Measurements from ENCODE around the gene ESRRB.

The ESRRB gene

GRCh38 chr14:76354310-76354709, 21.6 kb upstream of the ESRRB start:
- no peak for DNase-seq

GRCh38 chr14:76355771-76356170, 20.2 kb upstream of the ESRRB start:
- no peak for DNase-seq

- no peak for DNase-seq
Measured at GRCh38 chr14:76371066-76371465, 4.9 kb upstream of the ESRRB start.

GRCh38 chr14:76373456-76373855, 2.5 kb upstream of the ESRRB start:
- DNase-seq: no peak

GRCh38 chr14:76375484-76375883, 453 bp upstream of the ESRRB start:
- no peak for DNase-seq

GRCh38 chr14:76376409-76376877, 506 bp downstream of the ESRRB start:
- DNase-seq: no peak

GRCh38 chr14:76376878-76377734, 1.2 kb downstream of the ESRRB start:
- DNase-seq: no peak

- no peak for DNase-seq
Measured at GRCh38 chr14:76377735-76378074, 1.8 kb downstream of the ESRRB start.

GRCh38 chr14:76380991-76381390, 5.1 kb downstream of the ESRRB start:
- DNase-seq: no peak

GRCh38 chr14:76381817-76382494, 6.0 kb downstream of the ESRRB start:
- DNase-seq: no peak

- no peak for DNase-seq
Measured at GRCh38 chr14:76382495-76382832, 6.5 kb downstream of the ESRRB start.

- no peak for DNase-seq
Measured at GRCh38 chr14:76385435-76385834, 9.5 kb downstream of the ESRRB start.

GRCh38 chr14:76386944-76387782, 11.2 kb downstream of the ESRRB start:
- DNase-seq: no peak

- DNase-seq: no peak
Measured at GRCh38 chr14:76389841-76390240, 13.9 kb downstream of the ESRRB start.

- DNase-seq: no peak
Measured at GRCh38 chr14:76390621-76391020, 14.7 kb downstream of the ESRRB start.

- no peak for DNase-seq
Measured at GRCh38 chr14:76391981-76392690, 16.2 kb downstream of the ESRRB start.

- no peak for DNase-seq
Measured at GRCh38 chr14:76394569-76394968, 18.6 kb downstream of the ESRRB start.

- no peak for DNase-seq
Measured at GRCh38 chr14:76395161-76395560, 19.2 kb downstream of the ESRRB start.

GRCh38 chr14:76396714-76397187, 20.8 kb downstream of the ESRRB start:
- no peak for DNase-seq

GRCh38 chr14:76405627-76406026, 29.7 kb downstream of the ESRRB start:
- no peak for DNase-seq

GRCh38 chr14:76407449-76408150, 31.7 kb downstream of the ESRRB start:
- no peak for DNase-seq

GRCh38 chr14:76408877-76409276, 32.9 kb downstream of the ESRRB start:
- DNase-seq: no peak

Measured in DMS 273 treated with DMSO at 0.1 percent for 48 hours (cell line).